ENCODE measurements around the gene XRN2.

DNA sequence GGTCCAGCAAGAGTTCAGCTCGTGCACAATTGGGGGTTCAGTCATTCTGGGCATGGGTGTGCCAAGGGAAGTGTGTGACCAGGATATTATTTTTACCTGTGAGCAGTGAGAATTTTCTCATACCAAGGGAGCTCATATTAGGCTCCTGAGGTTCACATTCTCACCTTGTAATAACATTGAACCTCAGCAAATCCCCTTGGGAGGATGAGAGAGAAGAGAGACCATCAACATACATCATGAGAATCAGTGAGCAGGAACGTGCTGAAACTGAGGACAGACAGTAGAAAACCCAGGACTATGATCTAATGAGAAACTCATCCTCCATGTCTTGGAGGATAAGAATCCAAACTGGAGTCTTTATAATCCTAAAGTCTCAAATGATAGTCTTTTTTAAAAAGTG is 33.4 kb upstream of the XRN2 start:
- TF ChIP-seq, protein P1, sequence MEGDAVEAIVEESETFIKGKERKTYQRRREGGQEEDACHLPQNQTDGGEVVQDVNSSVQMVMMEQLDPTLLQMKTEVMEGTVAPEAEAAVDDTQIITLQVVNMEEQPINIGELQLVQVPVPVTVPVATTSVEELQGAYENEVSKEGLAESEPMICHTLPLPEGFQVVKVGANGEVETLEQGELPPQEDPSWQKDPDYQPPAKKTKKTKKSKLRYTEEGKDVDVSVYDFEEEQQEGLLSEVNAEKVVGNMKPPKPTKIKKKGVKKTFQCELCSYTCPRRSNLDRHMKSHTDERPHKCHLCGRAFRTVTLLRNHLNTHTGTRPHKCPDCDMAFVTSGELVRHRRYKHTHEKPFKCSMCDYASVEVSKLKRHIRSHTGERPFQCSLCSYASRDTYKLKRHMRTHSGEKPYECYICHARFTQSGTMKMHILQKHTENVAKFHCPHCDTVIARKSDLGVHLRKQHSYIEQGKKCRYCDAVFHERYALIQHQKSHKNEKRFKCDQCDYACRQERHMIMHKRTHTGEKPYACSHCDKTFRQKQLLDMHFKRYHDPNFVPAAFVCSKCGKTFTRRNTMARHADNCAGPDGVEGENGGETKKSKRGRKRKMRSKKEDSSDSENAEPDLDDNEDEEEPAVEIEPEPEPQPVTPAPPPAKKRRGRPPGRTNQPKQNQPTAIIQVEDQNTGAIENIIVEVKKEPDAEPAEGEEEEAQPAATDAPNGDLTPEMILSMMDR (conservative IDR thresholded peaks at IDR 0.05 in 1 of 2, IDR thresholded peaks at IDR 0.05 in 1 of 2; ENCODE audit: extremely low read depth in 1 of 2, insufficient read depth in 1 of 2, low read depth in 1 of 2, low read length in 2 of 2), result no peak
- TF ChIP-seq EZH2 (IDR thresholded peaks at IDR 0.05; ENCODE audit: borderline replicate concordance, low read length), result no peak
